ENCODE data around the gene PTPRCAP. TPM values are rescaled to one million over a fixed set of nuclear protein-coding genes. Genes with fewer than 3 reads are reported as not detected.

Gene PTPRCAP
- total RNA-seq, 1 donor from 2014 or later, result 1.2 TPM

GRCh38 chr11:67421430-67422031 lies 16.0 kb downstream of the PTPRCAP start:
- Mint-ChIP-seq H3K36me3 (ENCODE audit: unreplicated experiment) (no peaks in the 10 kb centered on the region), H3K4me3 (ENCODE audit: unreplicated experiment) (peak overlapping the region; percentile 70), H3K9me3 (ENCODE audit: unreplicated experiment) (no peaks in the 10 kb centered on the region), H3K27me3 (ENCODE audit: unreplicated experiment) (no peaks in the 10 kb centered on the region), H3K27ac (ENCODE audit: unreplicated experiment) (peak overlapping the region; percentile 76), H3K4me1 (ENCODE audit: unreplicated experiment) (peaks cover 15% of the 10 kb centered on the region)
- no peak for DNase-seq (ENCODE audit: extremely low spot score, unreplicated experiment)
- no peak for TF ChIP-seq CTCF (IDR thresholded peaks at IDR 0.05)

DNA sequence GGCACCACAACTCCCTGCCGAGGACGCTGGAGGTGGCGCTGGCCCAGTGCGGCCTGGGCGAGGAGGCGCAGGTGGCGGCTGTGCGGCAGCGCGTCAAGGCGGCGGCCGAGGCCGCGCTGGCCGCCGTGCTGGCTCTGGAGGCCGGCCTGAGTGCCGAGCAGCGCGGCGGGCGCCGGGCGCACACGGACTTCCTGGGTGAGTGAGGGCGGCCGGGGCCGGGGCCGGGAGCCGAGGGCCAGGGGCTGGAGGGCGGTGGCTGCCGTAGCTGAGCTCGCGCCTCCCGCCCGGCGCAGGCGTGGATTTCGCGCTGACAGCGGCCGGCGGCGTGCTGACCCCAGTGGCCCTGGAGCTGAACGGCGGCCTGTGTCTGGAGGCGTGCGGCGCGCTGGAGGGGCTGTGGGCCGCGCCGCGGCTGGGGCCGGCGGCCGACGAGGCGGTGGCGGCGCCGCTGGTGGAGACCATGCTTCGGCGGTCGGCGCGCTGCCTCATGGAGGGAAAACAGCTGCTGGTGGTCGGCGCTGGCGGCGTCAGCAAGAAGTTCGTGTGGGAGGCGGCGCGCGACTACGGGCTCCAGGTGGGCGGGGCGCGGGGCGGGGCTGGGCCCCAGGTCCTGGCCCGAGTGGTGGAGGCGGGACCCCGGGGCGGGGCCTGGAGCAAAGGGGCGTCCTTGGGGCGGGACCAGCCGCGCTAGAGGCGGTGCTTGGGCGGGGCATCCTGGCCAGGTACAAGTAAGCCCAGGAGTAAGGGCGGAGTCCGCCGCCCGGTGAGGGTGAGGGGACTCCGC lies 16.6 kb downstream of the PTPRCAP start:
- Mint-ChIP-seq H3K4me1 (ENCODE audit: unreplicated experiment) (peaks cover 21% of the 10 kb centered on the region), H3K9me3 (ENCODE audit: unreplicated experiment) (no peaks in the 10 kb centered on the region), H3K36me3 (ENCODE audit: unreplicated experiment) (no peaks in the 10 kb centered on the region), H3K27me3 (ENCODE audit: unreplicated experiment) (no peaks in the 10 kb centered on the region), H3K4me3 (ENCODE audit: unreplicated experiment) (peak overlapping the region; percentile 70), H3K27ac (ENCODE audit: unreplicated experiment) (peak overlapping the region; percentile 76)
- no peak for TF ChIP-seq CTCF (IDR thresholded peaks at IDR 0.05)
- DNase-seq (ENCODE audit: extremely low spot score, unreplicated experiment), result peak; percentile 97

DNA sequence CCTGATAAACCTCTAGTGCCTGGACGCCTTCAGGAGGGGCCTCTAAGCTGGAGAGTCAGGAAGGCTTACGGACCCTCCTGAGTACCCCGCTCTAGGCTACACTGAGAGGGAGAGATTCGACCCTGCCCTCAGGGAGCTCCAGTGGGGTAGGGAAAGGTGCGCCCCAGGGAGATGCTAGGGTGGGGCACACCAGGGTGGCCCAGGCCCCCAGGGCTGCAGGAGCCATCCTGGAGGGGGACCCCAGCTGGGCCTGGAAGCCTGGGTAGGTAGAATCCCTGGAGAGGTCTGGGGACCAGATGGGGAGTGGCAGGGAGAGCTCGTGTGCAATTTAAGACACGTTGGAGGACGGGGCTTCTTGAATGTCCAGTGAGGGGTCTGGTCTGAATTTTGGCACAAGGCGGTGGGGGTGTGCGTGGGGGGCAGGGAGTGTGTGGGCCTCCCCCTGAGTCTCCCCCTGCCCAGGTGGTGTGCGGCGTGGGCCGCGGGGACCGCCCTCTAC lies 17.3 kb downstream of the PTPRCAP start:
- Mint-ChIP-seq H3K27me3 (ENCODE audit: unreplicated experiment) (no peaks in the 10 kb centered on the region), H3K4me3 (ENCODE audit: unreplicated experiment) (peak overlapping the region; percentile 56)

DNA sequence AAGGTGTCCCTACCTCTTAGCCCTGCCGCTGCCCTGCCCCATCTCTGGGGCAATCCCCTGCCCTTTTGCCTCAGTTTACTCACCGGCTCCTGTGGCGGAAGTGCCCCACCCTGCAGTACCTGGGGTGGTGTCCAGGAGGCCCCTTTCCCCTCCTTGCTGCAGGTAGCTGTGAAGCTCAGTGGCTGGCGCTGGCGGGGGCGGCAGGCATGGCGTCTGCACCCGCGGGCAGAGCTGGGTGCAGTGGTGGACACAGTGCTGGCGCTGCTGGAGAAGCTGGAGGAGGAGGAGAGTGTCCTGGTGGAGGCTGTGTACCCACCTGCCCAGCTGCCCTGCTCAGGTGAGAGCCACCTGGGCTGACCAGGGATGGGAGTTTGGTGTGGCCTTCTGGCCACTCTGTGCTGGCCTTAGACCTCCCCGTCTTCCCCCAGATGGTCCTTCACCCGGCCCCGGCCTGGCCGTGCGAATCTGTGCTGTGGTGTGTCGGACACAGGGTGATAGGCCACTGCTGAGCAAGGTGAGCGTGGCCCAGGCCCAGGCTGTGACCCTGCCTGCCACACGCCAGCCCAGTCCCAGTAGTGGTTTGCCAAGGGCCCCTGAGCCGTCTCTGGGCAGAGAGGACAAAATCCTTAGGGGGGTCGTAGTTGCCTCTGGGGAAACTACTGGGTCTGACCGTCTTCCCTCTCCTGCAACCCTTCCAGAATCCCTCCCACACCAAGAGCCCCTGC lies 18.0 kb downstream of the PTPRCAP start:
- Mint-ChIP-seq H3K27ac (ENCODE audit: unreplicated experiment) (no peak overlapping the region), H3K27me3 (ENCODE audit: unreplicated experiment) (no peaks in the 10 kb centered on the region), H3K9me3 (ENCODE audit: unreplicated experiment) (no peaks in the 10 kb centered on the region), H3K4me1 (ENCODE audit: unreplicated experiment) (peaks cover 21% of the 10 kb centered on the region), H3K36me3 (ENCODE audit: unreplicated experiment) (no peaks in the 10 kb centered on the region), H3K4me3 (ENCODE audit: unreplicated experiment) (peak overlapping the region; percentile 14)
- no peak for TF ChIP-seq CTCF (IDR thresholded peaks at IDR 0.05)
- DNase-seq (ENCODE audit: extremely low spot score, unreplicated experiment), result no peak

More for the DNA sequence above, 17.3 kb downstream of the PTPRCAP start:
- H3K36me3 Mint-ChIP-seq (ENCODE audit: unreplicated experiment), result no peaks in the 10 kb centered on the region
- H3K27ac Mint-ChIP-seq (ENCODE audit: unreplicated experiment), result peak overlapping the region; percentile 27
- no peak for DNase-seq (ENCODE audit: extremely low spot score, unreplicated experiment)
- no peaks in the 10 kb centered on the region for H3K9me3 Mint-ChIP-seq (ENCODE audit: unreplicated experiment)
- H3K4me1 Mint-ChIP-seq (ENCODE audit: unreplicated experiment), result peaks cover 21% of the 10 kb centered on the region
- TF ChIP-seq CTCF (IDR thresholded peaks at IDR 0.05), result no peak

All from osteocyte (in vitro differentiated cells).